K562 (cell line): ENCODE measurements around the gene FRAT2. TPM values are rescaled to one million over a fixed set of nuclear protein-coding genes. Genes with fewer than 3 reads are reported as not detected.
A peak's percentile ranks its signal among the peaks of the same experiment; 100 is the strongest.

Experiments used
- DDX20 ChIP-seq: fragments of 450-650 bp; IDR thresholded peaks from 2 replicates; pipeline ENCODE4 v1.6.1; 2016; ENCODE audit warnings: missing genetic modification characterization, low read depth, mild to moderate bottlenecking, missing compliant biosample characterization, moderate library complexity
- GATAD2A ChIP-seq: fragments of 450-650 bp; IDR thresholded peaks from 2 replicates; pipeline ENCODE4 v1.6.1; 2017
- LEF1 ChIP-seq: fragments of 450-650 bp; IDR thresholded peaks from 2 replicates; pipeline ENCODE4 v1.6.1; 2016; ENCODE audit warnings: mild to moderate bottlenecking
- SNIP1 ChIP-seq: fragments of 450-650 bp; IDR thresholded peaks from 2 replicates; pipeline ENCODE4 v1.7.1; 2017; ENCODE audit warnings: low read depth, mild to moderate bottlenecking
- TAL1 ChIP-seq: fragments of 450-650 bp; IDR thresholded peaks from 2 replicates; pipeline ENCODE4 v1.6.1; 2016; ENCODE audit warnings: mild to moderate bottlenecking
- polyA plus RNA-seq, 8 experiments: library from polyadenylated mRNA; depleted of rRNA in 4 of 8; stranded (reverse) in 5 of 8; unstranded in 3 of 8; fragments of >200 nt; fragmentation: Nextera tagmentation in 2 of 8; fragmentation: Illumina TruSeq in 1 of 8; extraction: Ambion mirVana in 2 of 8; extraction: Trizol in 1 of 8; gene quantifications; 2 replicates each; pipeline versions ENCODE4 v1.2.1 to v1.2.3, GENCODE V29; 2011 to 2014; ENCODE audit warnings: inconsistent platforms in 1 of 8, missing spikeins in 1 of 8
- total RNA-seq, 7 experiments: library from RNA; depleted of rRNA in 6 of 7; stranded (reverse); fragments of >200 nt in 6 of 7; fragmentation: Illumina TruSeq in 2 of 7; extraction: Trizol in 2 of 7; gene quantifications; 2 replicates each; pipeline versions ENCODE4 v1.2.1 to v1.2.3, GENCODE V29; 2011 to 2021; ENCODE audit warnings: low replicate concordance in 1 of 7
- TF ChIP-seq, protein P1 (sequence below), 2 experiments: fragments of 150-350 bp in 1 of 2; IDR thresholded peaks; 2 replicates each; pipeline ENCODE4 v1.6.1; 2012 to 2016; ENCODE audit warnings: low read depth in 2 of 2, low read length in 2 of 2, mild to moderate bottlenecking in 1 of 2, moderate library complexity in 1 of 2
- TF ChIP-seq, protein P2 (sequence below), 2 experiments: IDR thresholded peaks; 2 replicates each; pipeline ENCODE4 v1.6.1; 2012; ENCODE audit warnings: improper control_type of control experiment in 2 of 2, low read depth in 2 of 2, low read length in 2 of 2, borderline replicate concordance in 1 of 2
- TF ChIP-seq, protein P3 (sequence below): sonication (generic); formaldehyde crosslinking; IDR thresholded peaks from 2 replicates; pipeline ENCODE4 v1.8.0; 2022; ENCODE audit warnings: mild to moderate bottlenecking, missing genetic modification reagents, borderline replicate concordance
- TF ChIP-seq, protein P4 (sequence below), 2 experiments: fragments of 450-650 bp; IDR thresholded peaks; 2 replicates each; pipeline ENCODE4 v1.6.1; 2016; ENCODE audit warnings: mild to moderate bottlenecking in 2 of 2, borderline replicate concordance in 1 of 2, low read depth in 1 of 2, moderate library complexity in 1 of 2

FRAT2 gene
- total and polyA plus RNA-seq, 9 of the 15 experiments (the other 6 are each of a cell fraction or from before 2014, with no cell fraction given): 4.3 to 31.7 (median 19.5) TPM

DNA sequence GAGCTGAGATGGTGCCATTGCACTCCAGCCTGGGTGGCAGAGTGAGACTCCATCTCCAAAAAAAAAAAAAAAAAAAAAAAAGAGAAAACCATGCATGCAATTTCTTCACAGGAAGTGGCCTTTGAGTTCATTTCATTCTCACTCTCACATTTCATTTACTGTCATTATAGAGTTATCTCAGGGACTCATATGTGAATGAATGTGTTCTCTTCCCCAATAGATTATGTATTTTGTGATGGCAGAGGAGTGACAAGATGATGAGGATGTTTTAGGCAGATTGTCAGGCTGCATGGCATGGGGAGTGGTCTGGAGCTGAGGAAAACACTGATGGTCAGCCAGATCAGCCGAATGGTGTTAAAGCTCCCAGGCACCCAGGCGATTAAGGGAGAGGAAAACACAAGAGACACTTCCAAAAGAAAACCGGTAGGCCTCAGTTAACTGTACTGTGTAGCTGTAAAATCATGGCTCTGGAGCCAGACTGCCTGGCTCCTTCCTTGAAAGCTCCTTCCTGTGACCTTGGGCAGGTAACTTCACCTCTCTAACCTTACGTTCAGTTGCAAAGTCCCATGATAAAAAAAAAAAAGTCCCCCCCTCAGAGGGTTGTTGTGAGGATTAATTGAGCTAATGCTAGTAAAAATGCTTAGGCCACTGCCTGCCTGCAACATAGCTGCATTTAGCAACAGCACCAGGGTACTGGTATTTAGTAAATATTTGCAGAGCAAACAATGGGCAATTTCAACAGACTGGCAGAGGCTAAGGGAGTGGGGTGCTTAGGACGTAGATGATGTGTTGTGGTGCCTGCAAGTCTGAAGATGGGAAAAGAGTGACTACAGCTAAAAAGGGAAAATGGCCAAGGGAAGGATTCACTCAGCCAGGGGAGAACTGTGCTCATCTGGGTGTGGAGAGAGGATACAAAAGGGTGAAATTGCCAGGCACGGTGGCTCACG is 6.9 kb downstream of the FRAT2 start (continued):
- TF ChIP-seq, protein P1, sequence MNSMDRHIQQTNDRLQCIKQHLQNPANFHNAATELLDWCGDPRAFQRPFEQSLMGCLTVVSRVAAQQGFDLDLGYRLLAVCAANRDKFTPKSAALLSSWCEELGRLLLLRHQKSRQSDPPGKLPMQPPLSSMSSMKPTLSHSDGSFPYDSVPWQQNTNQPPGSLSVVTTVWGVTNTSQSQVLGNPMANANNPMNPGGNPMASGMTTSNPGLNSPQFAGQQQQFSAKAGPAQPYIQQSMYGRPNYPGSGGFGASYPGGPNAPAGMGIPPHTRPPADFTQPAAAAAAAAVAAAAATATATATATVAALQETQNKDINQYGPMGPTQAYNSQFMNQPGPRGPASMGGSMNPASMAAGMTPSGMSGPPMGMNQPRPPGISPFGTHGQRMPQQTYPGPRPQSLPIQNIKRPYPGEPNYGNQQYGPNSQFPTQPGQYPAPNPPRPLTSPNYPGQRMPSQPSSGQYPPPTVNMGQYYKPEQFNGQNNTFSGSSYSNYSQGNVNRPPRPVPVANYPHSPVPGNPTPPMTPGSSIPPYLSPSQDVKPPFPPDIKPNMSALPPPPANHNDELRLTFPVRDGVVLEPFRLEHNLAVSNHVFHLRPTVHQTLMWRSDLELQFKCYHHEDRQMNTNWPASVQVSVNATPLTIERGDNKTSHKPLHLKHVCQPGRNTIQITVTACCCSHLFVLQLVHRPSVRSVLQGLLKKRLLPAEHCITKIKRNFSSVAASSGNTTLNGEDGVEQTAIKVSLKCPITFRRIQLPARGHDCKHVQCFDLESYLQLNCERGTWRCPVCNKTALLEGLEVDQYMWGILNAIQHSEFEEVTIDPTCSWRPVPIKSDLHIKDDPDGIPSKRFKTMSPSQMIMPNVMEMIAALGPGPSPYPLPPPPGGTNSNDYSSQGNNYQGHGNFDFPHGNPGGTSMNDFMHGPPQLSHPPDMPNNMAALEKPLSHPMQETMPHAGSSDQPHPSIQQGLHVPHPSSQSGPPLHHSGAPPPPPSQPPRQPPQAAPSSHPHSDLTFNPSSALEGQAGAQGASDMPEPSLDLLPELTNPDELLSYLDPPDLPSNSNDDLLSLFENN (IDR thresholded peaks at IDR 0.05; ENCODE audit: low read depth in 2 of 2, low read length in 2 of 2): no peak
- TF ChIP-seq GATAD2A (no peak), LEF1 (no peak), DDX20 (tag) (no peak), SNIP1 (no peak), TAL1 (peak; percentile 62)
- TF ChIP-seq, protein P2, sequence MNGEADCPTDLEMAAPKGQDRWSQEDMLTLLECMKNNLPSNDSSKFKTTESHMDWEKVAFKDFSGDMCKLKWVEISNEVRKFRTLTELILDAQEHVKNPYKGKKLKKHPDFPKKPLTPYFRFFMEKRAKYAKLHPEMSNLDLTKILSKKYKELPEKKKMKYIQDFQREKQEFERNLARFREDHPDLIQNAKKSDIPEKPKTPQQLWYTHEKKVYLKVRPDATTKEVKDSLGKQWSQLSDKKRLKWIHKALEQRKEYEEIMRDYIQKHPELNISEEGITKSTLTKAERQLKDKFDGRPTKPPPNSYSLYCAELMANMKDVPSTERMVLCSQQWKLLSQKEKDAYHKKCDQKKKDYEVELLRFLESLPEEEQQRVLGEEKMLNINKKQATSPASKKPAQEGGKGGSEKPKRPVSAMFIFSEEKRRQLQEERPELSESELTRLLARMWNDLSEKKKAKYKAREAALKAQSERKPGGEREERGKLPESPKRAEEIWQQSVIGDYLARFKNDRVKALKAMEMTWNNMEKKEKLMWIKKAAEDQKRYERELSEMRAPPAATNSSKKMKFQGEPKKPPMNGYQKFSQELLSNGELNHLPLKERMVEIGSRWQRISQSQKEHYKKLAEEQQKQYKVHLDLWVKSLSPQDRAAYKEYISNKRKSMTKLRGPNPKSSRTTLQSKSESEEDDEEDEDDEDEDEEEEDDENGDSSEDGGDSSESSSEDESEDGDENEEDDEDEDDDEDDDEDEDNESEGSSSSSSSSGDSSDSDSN (IDR thresholded peaks at IDR 0.05; ENCODE audit: borderline replicate concordance in 1 of 2, low read depth in 2 of 2, low read length in 2 of 2): no peak
- TF ChIP-seq, protein P3, sequence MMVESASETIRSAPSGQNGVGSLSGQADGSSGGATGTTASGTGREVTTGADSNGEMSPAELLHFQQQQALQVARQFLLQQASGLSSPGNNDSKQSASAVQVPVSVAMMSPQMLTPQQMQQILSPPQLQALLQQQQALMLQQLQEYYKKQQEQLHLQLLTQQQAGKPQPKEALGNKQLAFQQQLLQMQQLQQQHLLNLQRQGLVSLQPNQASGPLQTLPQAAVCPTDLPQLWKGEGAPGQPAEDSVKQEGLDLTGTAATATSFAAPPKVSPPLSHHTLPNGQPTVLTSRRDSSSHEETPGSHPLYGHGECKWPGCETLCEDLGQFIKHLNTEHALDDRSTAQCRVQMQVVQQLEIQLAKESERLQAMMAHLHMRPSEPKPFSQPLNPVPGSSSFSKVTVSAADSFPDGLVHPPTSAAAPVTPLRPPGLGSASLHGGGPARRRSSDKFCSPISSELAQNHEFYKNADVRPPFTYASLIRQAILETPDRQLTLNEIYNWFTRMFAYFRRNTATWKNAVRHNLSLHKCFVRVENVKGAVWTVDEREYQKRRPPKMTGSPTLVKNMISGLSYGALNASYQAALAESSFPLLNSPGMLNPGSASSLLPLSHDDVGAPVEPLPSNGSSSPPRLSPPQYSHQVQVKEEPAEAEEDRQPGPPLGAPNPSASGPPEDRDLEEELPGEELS (CRISPR knock-in tag): no peak
- TF ChIP-seq, protein P4, sequence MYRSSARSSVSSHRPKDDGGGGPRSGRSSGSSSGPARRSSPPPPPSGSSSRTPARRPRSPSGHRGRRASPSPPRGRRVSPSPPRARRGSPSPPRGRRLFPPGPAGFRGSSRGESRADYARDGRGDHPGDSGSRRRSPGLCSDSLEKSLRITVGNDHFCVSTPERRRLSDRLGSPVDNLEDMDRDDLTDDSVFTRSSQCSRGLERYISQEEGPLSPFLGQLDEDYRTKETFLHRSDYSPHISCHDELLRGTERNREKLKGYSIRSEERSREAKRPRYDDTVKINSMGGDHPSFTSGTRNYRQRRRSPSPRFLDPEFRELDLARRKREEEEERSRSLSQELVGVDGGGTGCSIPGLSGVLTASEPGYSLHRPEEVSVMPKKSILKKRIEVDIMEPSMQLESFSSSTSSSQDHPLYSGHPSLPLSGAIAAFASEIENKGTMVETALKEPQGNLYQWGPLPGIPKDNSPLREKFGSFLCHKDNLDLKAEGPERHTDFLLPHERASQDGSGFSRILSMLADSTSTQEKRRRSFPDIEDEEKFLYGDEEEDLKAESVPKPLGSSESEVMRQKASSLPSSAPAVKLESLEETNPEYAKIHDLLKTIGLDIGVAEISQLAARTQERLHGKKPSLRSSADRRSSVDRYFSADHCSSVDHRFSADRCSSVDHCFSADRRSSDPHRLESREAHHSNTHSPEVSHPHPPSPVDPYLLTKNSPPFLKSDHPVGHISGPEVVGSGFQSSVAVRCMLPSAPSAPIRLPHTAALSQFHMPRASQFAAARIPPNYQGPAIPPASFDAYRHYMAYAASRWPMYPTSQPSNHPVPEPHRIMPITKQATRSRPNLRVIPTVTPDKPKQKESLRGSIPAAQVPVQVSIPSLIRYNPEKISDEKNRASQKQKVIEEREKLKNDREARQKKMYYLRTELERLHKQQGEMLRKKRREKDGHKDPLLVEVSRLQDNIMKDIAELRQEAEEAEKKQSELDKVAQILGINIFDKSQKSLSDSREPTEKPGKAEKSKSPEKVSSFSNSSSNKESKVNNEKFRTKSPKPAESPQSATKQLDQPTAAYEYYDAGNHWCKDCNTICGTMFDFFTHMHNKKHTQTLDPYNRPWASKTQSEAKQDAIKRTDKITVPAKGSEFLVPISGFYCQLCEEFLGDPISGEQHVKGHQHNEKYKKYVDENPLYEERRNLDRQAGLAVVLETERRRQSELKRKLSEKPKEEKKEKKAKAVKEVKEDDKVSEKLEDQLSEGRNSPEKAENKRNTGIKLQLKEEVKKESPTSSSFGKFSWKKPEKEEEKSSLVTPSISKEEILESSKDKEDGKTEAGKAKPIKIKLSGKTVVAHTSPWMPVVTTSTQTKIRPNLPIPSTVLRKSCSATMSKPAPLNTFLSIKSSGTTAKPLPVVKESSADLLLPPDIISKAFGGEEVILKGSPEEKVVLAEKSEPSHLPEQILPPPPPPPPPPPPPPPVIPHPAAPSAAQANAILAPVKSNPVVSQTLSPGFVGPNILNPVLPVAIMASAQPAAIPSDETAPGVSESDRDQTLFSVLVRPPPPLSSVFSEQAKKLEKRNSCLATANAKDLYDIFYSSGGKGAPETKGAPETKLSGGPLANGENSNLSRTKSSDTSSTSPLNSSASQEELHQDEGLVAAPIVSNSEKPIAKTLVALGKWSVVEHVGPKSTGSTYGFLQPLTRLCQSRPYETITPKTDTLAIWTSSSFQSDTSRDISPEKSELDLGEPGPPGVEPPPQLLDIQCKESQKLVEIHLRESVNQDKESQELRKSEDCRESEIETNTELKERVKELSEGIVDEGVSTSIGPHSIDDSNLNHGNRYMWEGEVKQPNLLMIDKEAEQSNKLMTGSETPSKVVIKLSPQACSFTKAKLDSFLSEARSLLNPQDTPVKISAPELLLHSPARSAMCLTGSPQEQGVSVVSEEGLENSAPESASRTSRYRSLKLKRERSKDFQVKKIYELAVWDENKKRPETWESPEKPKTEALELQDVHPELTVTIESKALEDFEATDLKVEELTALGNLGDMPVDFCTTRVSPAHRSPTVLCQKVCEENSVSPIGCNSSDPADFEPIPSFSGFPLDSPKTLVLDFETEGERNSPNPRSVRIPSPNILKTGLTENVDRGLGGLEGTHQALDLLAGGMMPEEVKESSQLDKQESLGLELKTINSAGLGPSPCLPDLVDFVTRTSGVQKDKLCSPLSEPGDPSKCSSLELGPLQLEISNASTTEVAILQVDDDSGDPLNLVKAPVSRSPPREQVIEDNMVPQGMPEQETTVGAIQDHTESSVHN (IDR thresholded peaks at IDR 0.05; ENCODE audit: borderline replicate concordance in 1 of 2, low read depth in 1 of 2): no peak
